MM.1S (cell line): ENCODE data around the gene NBPF1.

Experiments used
- DNase-seq: peaks from one replicate; pipeline ENCODE4 v3.0.0-alpha.2; 2015
- H2AFZ ChIP-seq: fragments of 300-600 bp; sonication (generic); 2 replicates; pipeline ENCODE4 v1.6.0; 2016; ENCODE audit warnings: antibody characterized with exemption, low read length
- H3F3A ChIP-seq: fragments of 300-600 bp; sonication (generic); 2 replicates; pipeline ENCODE4 v1.6.1; 2016; ENCODE audit warnings: mild to moderate bottlenecking, antibody characterized with exemption, low read length, moderate library complexity, mixed read lengths; ENCODE audit not compliant: insufficient read depth
- H3K27ac ChIP-seq: fragments of 300-600 bp; sonication (generic); 2 replicates; pipeline ENCODE4 v1.5.1; 2016; ENCODE audit warnings: mild to moderate bottlenecking, low read length
- H3K27me3 ChIP-seq: fragments of 300-600 bp; sonication (generic); replicated peaks from 2 replicates; pipeline ENCODE4 v1.6.0; 2016; ENCODE audit warnings: low read length; ENCODE audit not compliant: insufficient read depth
- H3K36me3 ChIP-seq: fragments of 300-600 bp; sonication (generic); replicated peaks from 2 replicates; pipeline ENCODE4 v1.6.1; 2016; ENCODE audit warnings: mild to moderate bottlenecking, low read length, mixed read lengths; ENCODE audit not compliant: insufficient read depth
- H3K4me1 ChIP-seq: fragments of 300-600 bp; sonication (generic); 2 replicates; pipeline ENCODE4 v1.6.1; 2016; ENCODE audit warnings: low read length, mixed read lengths
- H3K4me2 ChIP-seq: fragments of 300-600 bp; sonication (generic); 2 replicates; pipeline ENCODE4 v1.6.0; 2016; ENCODE audit warnings: low read depth, low read length
- H3K4me3 ChIP-seq: fragments of 300-600 bp; sonication (generic); 2 replicates; pipeline ENCODE4 v1.5.1; 2016; ENCODE audit warnings: low read length, mixed read lengths
- H3K79me2 ChIP-seq: fragments of 300-600 bp; sonication (generic); 2 replicates; pipeline ENCODE4 v1.6.1; 2016; ENCODE audit warnings: mixed run types, low read length, mixed read lengths
- H3K9ac ChIP-seq: fragments of 300-600 bp; sonication (generic); 2 replicates; pipeline ENCODE4 v1.6.1; 2016; ENCODE audit warnings: low read length, mixed read lengths
- H3K9me2 ChIP-seq: fragments of 300-600 bp; sonication (generic); replicated peaks from 2 replicates; pipeline ENCODE4 v1.6.1; 2016; ENCODE audit warnings: mild to moderate bottlenecking, low read length, mixed read lengths; ENCODE audit not compliant: insufficient read depth
- H3K9me3 ChIP-seq: fragments of 300-600 bp; sonication (generic); replicated peaks from 2 replicates; pipeline ENCODE4 v1.6.1; 2016; ENCODE audit warnings: mild to moderate bottlenecking, low read length, mixed read lengths; ENCODE audit not compliant: insufficient read depth
- H4K20me1 ChIP-seq: fragments of 300-600 bp; sonication (generic); 2 replicates; pipeline ENCODE4 v1.6.1; 2016; ENCODE audit warnings: mild to moderate bottlenecking, low read length, moderate library complexity, mixed read lengths; ENCODE audit not compliant: insufficient read depth
- CTCF ChIP-seq: fragments of 300-600 bp; sonication (generic); IDR thresholded peaks from 2 replicates; pipeline ENCODE4 v1.5.1; 2016; ENCODE audit warnings: antibody characterized with exemption, low read length, mixed read lengths
- EZH2 ChIP-seq: fragments of 300-600 bp; sonication (generic); optimal IDR thresholded peaks from 2 replicates; pipeline ENCODE3; 2017; ENCODE audit warnings: low read depth, mild to moderate bottlenecking, antibody characterized with exemption, low read length, mixed read lengths
- EZH2phosphoT487 ChIP-seq: fragments of 300-600 bp; sonication (generic); IDR thresholded peaks from 2 replicates; pipeline ENCODE4 v1.6.1; 2018; ENCODE audit warnings: antibody characterized with exemption, low read length

Gene NBPF1

GRCh38 chr1:16617778-16618580 is 4.6 kb upstream of the NBPF1 start:
- Histone ChIP-seq H3K4me2 (no peak overlapping the region), H3F3A (no peaks in the 10 kb centered on the region), H4K20me1 (no peaks in the 10 kb centered on the region), H3K27me3 (peaks cover 16% of the 10 kb centered on the region), H3K27ac (no peak overlapping the region), H3K36me3 (no peaks in the 10 kb centered on the region), H3K9me3 (no peaks in the 10 kb centered on the region), H3K9me2 (no peaks in the 10 kb centered on the region), H2AFZ (no peak overlapping the region), H3K4me3 (no peak overlapping the region), H3K4me1 (peaks cover 5% of the 10 kb centered on the region; the same call in 1 of the 2 replicates), H3K79me2 (no peaks in the 10 kb centered on the region), H3K9ac (no peak overlapping the region)
- DNase-seq, result no peak
- TF ChIP-seq CTCF (no peak), EZH2phosphoT487 (no peak), EZH2 (no peak)

DNA sequence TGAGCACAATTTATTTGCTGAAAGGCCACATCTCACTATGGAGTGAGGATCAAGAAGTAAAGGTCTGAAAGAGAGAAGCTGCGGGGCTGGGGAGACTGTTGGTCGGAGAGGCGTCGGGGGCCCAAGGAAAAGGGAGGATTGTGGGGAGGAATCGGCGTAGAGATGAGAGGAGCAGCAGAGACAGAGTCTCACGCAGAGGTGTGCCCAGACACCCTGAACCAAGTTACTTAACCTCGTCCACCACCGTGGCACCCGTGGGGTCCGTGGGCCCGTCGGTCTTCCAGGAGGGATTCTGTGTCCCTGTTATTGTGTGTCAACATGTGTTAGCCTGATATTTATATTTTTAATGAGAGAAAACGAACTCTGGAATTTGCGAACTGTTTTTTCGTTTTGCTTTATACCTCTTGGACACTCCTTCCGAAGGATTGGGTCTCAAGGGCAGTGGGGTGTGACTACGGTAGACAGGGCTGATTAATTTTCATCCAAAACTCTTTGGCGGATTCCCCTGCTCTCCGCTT is 3.8 kb upstream of the NBPF1 start:
- Histone ChIP-seq H3K9ac (no peak overlapping the region), H3K9me2 (no peaks in the 10 kb centered on the region), H3K9me3 (no peaks in the 10 kb centered on the region), H3K4me3 (no peak overlapping the region), H3K4me2 (no peak overlapping the region), H3K36me3 (no peaks in the 10 kb centered on the region), H3K79me2 (no peaks in the 10 kb centered on the region), H4K20me1 (no peaks in the 10 kb centered on the region), H2AFZ (no peak overlapping the region), H3K4me1 (peaks cover 10% of the 10 kb centered on the region), H3K27me3 (peaks cover 23% of the 10 kb centered on the region), H3F3A (no peaks in the 10 kb centered on the region), H3K27ac (no peak overlapping the region)
- DNase-seq, result no peak
- TF ChIP-seq EZH2phosphoT487 (no peak), EZH2 (no peak), CTCF (no peak)

GRCh38 chr1:16615253-16616252 is 2.2 kb upstream of the NBPF1 start:
- Histone ChIP-seq H3K27ac (no peak overlapping the region), H2AFZ (no peak overlapping the region), H3K4me1 (peaks cover 10% of the 10 kb centered on the region), H3K79me2 (no peaks in the 10 kb centered on the region), H3F3A (no peaks in the 10 kb centered on the region), H3K4me3 (no peak overlapping the region), H3K4me2 (no peak overlapping the region), H3K9ac (no peak overlapping the region), H3K27me3 (peaks cover 27% of the 10 kb centered on the region), H3K9me3 (no peaks in the 10 kb centered on the region), H3K9me2 (no peaks in the 10 kb centered on the region), H4K20me1 (no peaks in the 10 kb centered on the region), H3K36me3 (no peaks in the 10 kb centered on the region)
- TF ChIP-seq CTCF (no peak), EZH2 (no peak), EZH2phosphoT487 (no peak)
- no peak for DNase-seq
